Uterus (tissue), 2 donors: ENCODE results near the gene AURKA.

Experiments used
- CTCF ChIP-seq, 4 experiments: fragments of 200-600 bp in 2 of 4; fragments of 450-650 bp in 2 of 4; sonication (generic) in 2 of 4; IDR thresholded peaks; one replicate each; pipeline ENCODE4 v1.5.1; 2016 to 2019; ENCODE audit warnings: antibody characterized with exemption in 4 of 4, mild to moderate bottlenecking in 2 of 4, moderate library complexity in 1 of 4
- POLR2A ChIP-seq, 2 donors: fragments of 450-650 bp; IDR thresholded peaks; one replicate each; pipeline ENCODE4 v1.6.1; 2016; ENCODE audit warnings: antibody characterized with exemption in 2 of 2, mild to moderate bottlenecking in 1 of 2, moderate library complexity in 1 of 2

DNA sequence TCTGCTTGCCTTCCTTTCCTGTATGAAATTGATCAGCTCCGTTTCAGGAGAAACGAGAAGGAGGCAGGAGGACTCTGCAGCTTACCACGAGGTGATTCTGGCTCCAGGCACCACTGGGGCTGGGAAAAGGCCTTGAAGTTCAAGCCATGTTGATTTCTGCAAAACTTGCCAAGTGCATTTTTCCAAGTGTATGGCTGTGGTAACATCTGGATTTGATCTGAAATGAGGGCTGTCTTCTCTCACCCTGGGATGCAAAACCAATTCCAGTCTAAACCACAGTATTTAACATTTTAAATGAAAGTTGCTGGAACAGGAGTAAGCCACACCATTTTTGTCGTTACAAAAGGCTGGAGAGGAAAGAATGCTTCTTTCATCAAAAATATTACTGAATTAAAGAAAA is 69.3 kb downstream of the AURKA start:
- TF ChIP-seq CTCF (IDR thresholded peaks at IDR 0.05) (no peak), POLR2A (IDR thresholded peaks at IDR 0.05) (no peak)
